Mammary epithelial cell (primary cell): ENCODE measurements around the gene ZNF202.

Source experiments
- CTCF ChIP-seq, 2 donors: IDR thresholded peaks in 1 of 2; conservative IDR thresholded peaks in 1 of 2; 2 replicates each; pipeline ENCODE4 v1.5.1; 2011 to 2012; ENCODE audit warnings: inconsistent platforms in 2 of 2, low read length in 2 of 2, mild to moderate bottlenecking in 2 of 2, control low read depth in 1 of 2, low read depth in 1 of 2; ENCODE audit not compliant: insufficient read depth in 1 of 2; ENCODE audit errors: extremely low read depth in 1 of 2
- EZH2 ChIP-seq: IDR thresholded peaks from 2 replicates; pipeline ENCODE4 v1.6.1; 2012; ENCODE audit warnings: low read length, inconsistent platforms, borderline replicate concordance

DNA sequence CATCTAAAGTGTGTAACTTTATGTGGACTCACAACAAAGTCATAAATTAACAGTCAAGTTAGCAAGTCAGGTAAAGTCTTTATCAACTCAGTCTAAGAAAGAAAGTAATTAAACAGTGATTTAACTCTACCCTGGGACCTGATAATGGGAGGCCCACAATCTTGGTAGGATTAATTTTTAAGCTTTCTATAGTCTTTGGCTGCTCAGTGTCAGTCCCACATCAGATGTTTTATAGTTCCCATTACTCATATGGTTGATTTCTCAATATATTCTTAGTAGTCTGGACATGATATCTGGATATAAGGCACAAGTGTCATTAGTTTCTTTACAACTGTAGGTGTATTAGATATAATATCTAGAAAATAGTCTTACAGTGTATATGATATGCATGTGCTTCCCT, 48.5 kb downstream of the ZNF202 start:
- TF ChIP-seq EZH2 = no peak
- TF ChIP-seq CTCF (conservative IDR thresholded peaks at IDR 0.05 in 1 of 2, IDR thresholded peaks at IDR 0.05 in 1 of 2; ENCODE audit: extremely low read depth in 1 of 2, insufficient read depth in 1 of 2, low read depth in 1 of 2, low read length in 2 of 2) = no peak
